HCT116 (cell line): ENCODE measurements around the gene SYNDIG1. TPM values are rescaled to one million over a fixed set of nuclear protein-coding genes. Genes with fewer than 3 reads are reported as not detected.

Experiments used
- ATAC-seq: fragments of 200-7000 bp; cut with Tn5 transposase; 2 replicates; pipeline ENCODE4 v1.9.1; 2020; ENCODE audit warnings: mild to moderate bottlenecking, moderate library complexity
- BruUV-seq: library from RNA; stranded (reverse); fragments of 400-500 nt; replicated peaks from 2 replicates; lab custom pipeline; 2021; lab: Mats Ljungman, UMichigan
- CTCF ChIA-PET: fragments of 300-600 bp; sonication (Branson Sonifier 250); formaldehyde crosslinking; loops from one replicate; lab custom pipeline; 2021; ENCODE audit warnings: antibody characterized with exemption; lab: Charles Lee
- POLR2A ChIA-PET: fragments of 300-600, 350-600 bp; sonication (Branson Sonifier 250); formaldehyde crosslinking; loops from one replicate; lab custom pipeline; 2021; ENCODE audit warnings: antibody characterized with exemption; lab: Charles Lee
- RAD21 ChIA-PET, 2 experiments: fragments of 300-600 bp; sonication (Branson Sonifier 250); formaldehyde crosslinking; loops; one replicate each; lab custom pipeline; 2023; ENCODE audit warnings: low total read pairs in 2 of 2; ENCODE audit not compliant: uncharacterized antibody in 2 of 2, unreplicated experiment in 2 of 2, low non-redundant PET in 1 of 2; lab: Charles Lee
- DNase-seq: peaks from one replicate; pipeline ENCODE4 v3.0.0-alpha.2; 2010; ENCODE audit warnings: low read depth, low spot score
- H2AFZ ChIP-seq: fragments of 200-600 bp; shearing (Covaris generic), sonication (generic); 2 replicates; pipeline ENCODE4 v1.6.1; 2017; ENCODE audit warnings: low read depth, mixed run types, mixed read lengths, antibody characterized with exemption, low read length; ENCODE audit not compliant: poor library complexity, severe bottlenecking
- H3K27ac ChIP-seq: 2 replicates; pipeline ENCODE4 v1.5.1; 2012; ENCODE audit warnings: low read depth, low read length
- H3K27me3 ChIP-seq: fragments of 200-600 bp; sonication (generic); 2 replicates; pipeline ENCODE4 v1.6.1; 2016; ENCODE audit warnings: mixed run types, low read length, mixed read lengths; ENCODE audit not compliant: insufficient read depth
- H3K36me3 ChIP-seq, 2 experiments: fragments of 200-500 bp in 1 of 2; fragments of 200-600 bp in 1 of 2; sonication (Bioruptor generic) in 1 of 2; sonication (generic) in 1 of 2; 2 replicates each; pipeline versions ENCODE4 v1.5.1 to v1.6.1; 2014 to 2016; ENCODE audit warnings: low read length in 2 of 2, inconsistent platforms in 1 of 2, mixed read lengths in 1 of 2, mixed run types in 1 of 2; ENCODE audit not compliant: insufficient read depth in 2 of 2, control insufficient read depth in 1 of 2
- H3K4me1 ChIP-seq, 2 experiments: fragments of 200-600 bp in 1 of 2; sonication (generic) in 1 of 2; 2 replicates each; pipeline versions ENCODE4 v1.5.1 to v1.6.1; 2012 to 2017; ENCODE audit warnings: low read length in 2 of 2, inconsistent platforms in 1 of 2, mild to moderate bottlenecking in 1 of 2, mixed read lengths in 1 of 2, mixed run types in 1 of 2, moderate library complexity in 1 of 2; ENCODE audit not compliant: insufficient read depth in 2 of 2, control insufficient read depth in 1 of 2
- H3K4me2 ChIP-seq: fragments of 200-600 bp; sonication (generic); 2 replicates; pipeline ENCODE4 v1.6.1; 2017; ENCODE audit warnings: mixed run types, low read length, mixed read lengths
- H3K4me3 ChIP-seq, 2 experiments: fragments of 200-600 bp in 1 of 2; sonication (generic) in 1 of 2; replicated peaks in 1 of 2; 2 replicates each; pipeline ENCODE4 v1.5.1; 2011 to 2016; ENCODE audit warnings: low read length in 2 of 2, control low read depth in 1 of 2, low read depth in 1 of 2, mild to moderate bottlenecking in 1 of 2, mixed read lengths in 1 of 2, mixed run types in 1 of 2
- H3K79me2 ChIP-seq: fragments of 200-600 bp; sonication (generic); 2 replicates; pipeline ENCODE4 v1.6.1; 2017; ENCODE audit warnings: mild to moderate bottlenecking, mixed run types, low read length, moderate library complexity, mixed read lengths; ENCODE audit not compliant: insufficient read depth
- H3K9ac ChIP-seq: fragments of 200-600 bp; sonication (generic); 2 replicates; pipeline ENCODE4 v1.6.1; 2016; ENCODE audit warnings: low read length, mixed read lengths
- H3K9me2 ChIP-seq: fragments of 200-600 bp; sonication (generic), shearing (Covaris generic); 2 replicates; pipeline ENCODE4 v1.6.1; 2017; ENCODE audit warnings: mixed run types, mild to moderate bottlenecking, moderate library complexity; ENCODE audit not compliant: insufficient read depth
- H3K9me3 ChIP-seq, 2 experiments: fragments of 200-500 bp in 1 of 2; fragments of 200-600 bp in 1 of 2; sonication (Bioruptor generic) in 1 of 2; sonication (generic) in 1 of 2; 2 replicates each; pipeline ENCODE4 v1.6.1; 2014 to 2017; ENCODE audit warnings: low read length in 2 of 2, mixed read lengths in 2 of 2, inconsistent platforms in 1 of 2, low read depth in 1 of 2, mild to moderate bottlenecking in 1 of 2, mixed run types in 1 of 2, moderate library complexity in 1 of 2; ENCODE audit not compliant: control insufficient read depth in 1 of 2, insufficient read depth in 1 of 2
- H4K20me1 ChIP-seq: fragments of 200-600 bp; sonication (generic), shearing (Covaris generic); 2 replicates; pipeline ENCODE4 v1.6.1; 2017; ENCODE audit warnings: mixed run types, mild to moderate bottlenecking, moderate library complexity; ENCODE audit not compliant: insufficient read depth
- ATF3 ChIP-seq: IDR thresholded peaks from 2 replicates; pipeline ENCODE4 v1.6.1; 2012
- CBX3 ChIP-seq: IDR thresholded peaks from 2 replicates; pipeline ENCODE4 v1.6.1; 2012; ENCODE audit warnings: low read depth
- CTCF ChIP-seq, 3 experiments: fragments of 200-600 bp in 1 of 3; sonication (generic) in 1 of 3; IDR thresholded peaks in 2 of 3; conservative IDR thresholded peaks in 1 of 3; 2 replicates each; pipeline ENCODE4 v1.5.1; 2012 to 2017; ENCODE audit warnings: low read depth in 2 of 3, low read length in 2 of 3, antibody characterized with exemption in 1 of 3, borderline replicate concordance in 1 of 3, control low read depth in 1 of 3, mild to moderate bottlenecking in 1 of 3, mixed read lengths in 1 of 3, mixed run types in 1 of 3, moderate library complexity in 1 of 3; ENCODE audit not compliant: insufficient read depth in 1 of 3
- ELF1 ChIP-seq: IDR thresholded peaks from 2 replicates; pipeline ENCODE4 v1.6.1; 2012; ENCODE audit warnings: low read depth, borderline replicate concordance
- EZH2 ChIP-seq: fragments of 200-600 bp; sonication (generic); IDR thresholded peaks from 2 replicates; pipeline ENCODE4 v1.6.1; 2017; ENCODE audit warnings: antibody characterized with exemption, mixed run types
- EZH2phosphoT487 ChIP-seq: fragments of 200-600 bp; IDR thresholded peaks from 2 replicates; pipeline ENCODE4 v1.6.1; 2018; ENCODE audit warnings: antibody characterized with exemption, borderline replicate concordance
- FOSL1 ChIP-seq: IDR thresholded peaks from 2 replicates; pipeline ENCODE4 v1.6.1; 2012; ENCODE audit warnings: low read depth
- JUND ChIP-seq: IDR thresholded peaks from 2 replicates; pipeline ENCODE4 v1.6.1; 2012
- MAX ChIP-seq: IDR thresholded peaks from 2 replicates; pipeline ENCODE4 v1.6.1; 2012
- POLR2A ChIP-seq: IDR thresholded peaks from 2 replicates; pipeline ENCODE4 v1.7.0; 2011; ENCODE audit warnings: borderline replicate concordance; ENCODE audit not compliant: insufficient read depth, insufficient read length; ENCODE audit errors: extremely low read depth
- SRF ChIP-seq: IDR thresholded peaks from 2 replicates; pipeline ENCODE4 v1.6.1; 2012; ENCODE audit warnings: low read depth
- TCF7L2 ChIP-seq: IDR thresholded peaks from 2 replicates; pipeline ENCODE4 v1.7.0; 2011; ENCODE audit warnings: borderline replicate concordance, inconsistent platforms; ENCODE audit not compliant: insufficient read depth, insufficient read length; ENCODE audit errors: extremely low read depth
- YY1 ChIP-seq: IDR thresholded peaks from 2 replicates; pipeline ENCODE4 v1.6.1; 2011; ENCODE audit warnings: low read length, low read depth, moderate library complexity, mild to moderate bottlenecking; ENCODE audit not compliant: insufficient replicate concordance; ENCODE audit errors: extremely low read depth
- ZFX ChIP-seq: fragments of 450-650 bp; IDR thresholded peaks from 2 replicates; pipeline ENCODE4 v1.6.1; 2017
- intact Hi-C: fragments of 100-400 bp; cut with micrococcal nuclease; formaldehyde crosslinking; loops from 2 replicates; pipeline ENCODE4 v1.10.0; 2022
- total RNA-seq: library from RNA; stranded (reverse); gene quantifications from one replicate; pipeline ENCODE4 v1.2.1, GENCODE V29; 2021; ENCODE audit not compliant: unreplicated experiment

Gene SYNDIG1
- total RNA-seq, 1 experiment from 2014 or later: not detected

DNA sequence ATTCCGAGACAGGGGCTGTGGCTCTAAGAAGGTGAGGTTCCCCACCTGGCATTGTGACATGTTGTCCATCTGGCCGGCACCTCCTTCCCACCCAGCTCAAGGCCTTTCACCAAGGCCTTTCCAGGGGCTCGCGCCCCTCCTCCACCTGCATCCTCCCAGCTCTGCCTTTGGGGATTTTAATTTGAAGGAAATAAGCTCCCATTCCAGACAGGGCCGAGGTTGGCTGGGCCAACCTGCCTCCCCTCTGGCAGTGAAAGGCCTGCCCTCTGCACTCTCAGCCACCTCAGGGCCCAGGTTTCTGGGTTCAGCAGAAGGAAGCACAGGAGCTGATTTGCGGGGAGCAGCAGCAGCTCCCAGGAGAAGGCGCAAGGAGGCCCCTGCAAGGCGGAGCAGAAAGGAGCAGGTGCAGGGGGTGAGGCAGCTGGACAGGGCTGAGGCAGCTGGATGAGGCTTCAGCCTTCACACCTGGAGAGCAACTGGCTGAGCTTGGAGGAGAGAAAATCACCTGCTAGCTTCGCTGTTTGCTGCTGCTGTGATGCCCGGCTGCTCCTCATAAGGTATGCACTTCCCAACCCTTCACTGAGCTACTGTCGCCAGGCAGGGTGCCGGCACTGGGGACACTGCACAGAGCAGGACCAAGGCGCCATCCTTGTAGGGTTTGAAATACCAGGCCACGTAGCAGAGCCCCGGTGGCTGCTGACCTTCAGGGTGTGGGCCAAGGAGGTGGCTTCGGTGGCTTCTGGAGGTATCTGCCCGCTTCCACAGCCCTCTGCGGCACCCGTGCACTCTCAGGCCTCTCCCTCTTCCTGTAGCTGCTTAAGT, 147.0 kb downstream of the SYNDIG1 start:
- TF ChIP-seq ATF3 (no peak), CTCF (IDR thresholded peaks at IDR 0.05 in 2 of 3, conservative IDR thresholded peaks at IDR 0.05 in 1 of 3; ENCODE audit: borderline replicate concordance in 1 of 3, insufficient read depth in 1 of 3, low read depth in 2 of 3, low read length in 2 of 3) (no peak), EZH2phosphoT487 (no peak), JUND (no peak), TCF7L2 (no peak), EZH2 (no peak), CBX3 (no peak), POLR2A (no peak), SRF (no peak), ELF1 (no peak), FOSL1 (no peak), YY1 (no peak), ZFX (no peak), MAX (no peak)
- RAD21 ChIA-PET: no interaction called here
- Histone ChIP-seq H3K9me2 (no peaks in the 10 kb centered on the region), H4K20me1 (no peaks in the 10 kb centered on the region), H3K79me2 (no peaks in the 10 kb centered on the region), H2AFZ (no peak overlapping the region), H3K4me1 (no peaks in the 10 kb centered on the region), H3K36me3 (no peaks in the 10 kb centered on the region), H3K27me3 (peaks cover 69% of the 10 kb centered on the region), H3K9ac (no peak overlapping the region), H3K4me2 (no peak overlapping the region), H3K27ac (no peak overlapping the region), H3K4me3 (no peak overlapping the region), H3K9me3 (no peaks in the 10 kb centered on the region)
- POLR2A ChIA-PET: no interaction called here
- CTCF ChIA-PET: interaction anchor here (0.5 kb wide), 1 partner anchor 16 kb away, joined by 3 read pairs; no protein-coding TSS in a partner anchor
- intact Hi-C loops: no loop called here
- no peak for DNase-seq
- no peak for ATAC-seq
- BruUV-seq: no TSS peak
